Osteoblast (primary cell): Measurements from ENCODE around the gene GPR22. TPM values are rescaled to one million over a fixed set of nuclear protein-coding genes. Genes with fewer than 3 reads are reported as not detected.

Experiments used
- DNase-seq: peaks from one replicate; pipeline ENCODE4 v3.0.0; 2011; ENCODE audit warnings: low spot score, mixed read lengths; ENCODE audit not compliant: insufficient read length; ENCODE audit errors: missing footprints
- H2AFZ ChIP-seq: 2 replicates; pipeline ENCODE4 v1.6.0; 2011; ENCODE audit warnings: mild to moderate bottlenecking, low read length
- H3K27ac ChIP-seq: 2 replicates; pipeline ENCODE4 v1.5.1; 2011; ENCODE audit warnings: mild to moderate bottlenecking, low read depth, low read length, moderate library complexity
- H3K27me3 ChIP-seq: 2 replicates; pipeline ENCODE4 v1.6.0; 2012; ENCODE audit warnings: mild to moderate bottlenecking, control low read depth, inconsistent platforms, low read length, moderate library complexity; ENCODE audit not compliant: insufficient read depth
- H3K36me3 ChIP-seq: 2 replicates; pipeline ENCODE4 v1.5.1; 2011; ENCODE audit warnings: mild to moderate bottlenecking, low read length, control low read depth, moderate library complexity; ENCODE audit not compliant: insufficient read depth
- H3K4me1 ChIP-seq: 2 replicates; pipeline ENCODE4 v1.5.1; 2011; ENCODE audit warnings: mild to moderate bottlenecking, low read length, control low read depth, moderate library complexity; ENCODE audit not compliant: insufficient read depth
- H3K4me2 ChIP-seq: 2 replicates; pipeline ENCODE4 v1.6.0; 2011; ENCODE audit warnings: mild to moderate bottlenecking, low read length; ENCODE audit not compliant: insufficient read depth
- H3K4me3 ChIP-seq: fragments of 200-600 bp; sonication (generic); 3 replicates; pipeline ENCODE4 v1.5.1; 2012; ENCODE audit warnings: mild to moderate bottlenecking, low read length, inconsistent platforms; ENCODE audit not compliant: insufficient read depth
- H3K79me2 ChIP-seq: 2 replicates; pipeline ENCODE4 v1.6.0; 2012; ENCODE audit warnings: mild to moderate bottlenecking, low read length, control low read depth, inconsistent platforms; ENCODE audit not compliant: insufficient read depth
- H3K9me3 ChIP-seq: 2 replicates; pipeline ENCODE4 v1.5.1; 2011; ENCODE audit warnings: low read depth, low read length, control low read depth
- H4K20me1 ChIP-seq: 2 replicates; pipeline ENCODE4 v1.6.0; 2012; ENCODE audit warnings: mild to moderate bottlenecking, low read length, control low read depth; ENCODE audit not compliant: insufficient read depth
- CTCF ChIP-seq: IDR thresholded peaks from 2 replicates; pipeline ENCODE4 v1.5.1; 2011; ENCODE audit warnings: mild to moderate bottlenecking, low read depth, low read length, moderate library complexity; ENCODE audit errors: extremely low read depth
- total RNA-seq: library from RNA; depleted of rRNA; stranded (reverse); fragments of >200 nt; gene quantifications from 2 replicates; pipeline ENCODE4 v1.2.3, GENCODE V29; 2012

Gene GPR22
- total RNA-seq, 1 donor: not detected

- DNase-seq: no peak
- H3K27ac ChIP-seq: no peak overlapping the region
- no peaks in the 10 kb centered on the region for H3K36me3 ChIP-seq
- no peak overlapping the region for H2AFZ ChIP-seq
- H3K4me2 ChIP-seq: no peak overlapping the region
- H3K9me3 ChIP-seq: no peaks in the 10 kb centered on the region
- H3K4me1 ChIP-seq: no peaks in the 10 kb centered on the region
- no peaks in the 10 kb centered on the region for H3K27me3 ChIP-seq
- no peaks in the 10 kb centered on the region for H4K20me1 ChIP-seq
- H3K79me2 ChIP-seq: no peaks in the 10 kb centered on the region
- H3K4me3 ChIP-seq: no peak overlapping the region
- no peak for TF ChIP-seq CTCF
Observed at GRCh38 chr7:107482571-107482970, 12.7 kb downstream of the GPR22 start.

- Histone ChIP-seq H3K27me3 (no peaks in the 10 kb centered on the region), H2AFZ (no peak overlapping the region), H3K9me3 (no peaks in the 10 kb centered on the region), H3K4me2 (no peak overlapping the region), H3K4me3 (no peak overlapping the region), H4K20me1 (no peaks in the 10 kb centered on the region), H3K79me2 (peaks cover 2% of the 10 kb centered on the region), H3K27ac (no peak overlapping the region), H3K36me3 (no peaks in the 10 kb centered on the region), H3K4me1 (no peaks in the 10 kb centered on the region)
- TF ChIP-seq CTCF: no peak
- no peak for DNase-seq
Observed at GRCh38 chr7:107486041-107486440, 16.2 kb downstream of the GPR22 start.

- peaks cover 7% of the 10 kb centered on the region for H4K20me1 ChIP-seq
- no peak for TF ChIP-seq CTCF
Observed at GRCh38 chr7:107492875-107493274, 23.0 kb downstream of the GPR22 start.

GRCh38 chr7:107494315-107494751 is 24.5 kb downstream of the GPR22 start:
- Histone ChIP-seq H3K4me1 (peaks cover 5% of the 10 kb centered on the region), H3K27me3 (no peaks in the 10 kb centered on the region), H3K4me2 (no peak overlapping the region), H3K27ac (no peak overlapping the region), H2AFZ (no peak overlapping the region), H3K36me3 (no peaks in the 10 kb centered on the region), H3K4me3 (no peak overlapping the region), H3K9me3 (no peaks in the 10 kb centered on the region), H3K79me2 (peaks cover 42% of the 10 kb centered on the region), H4K20me1 (peaks cover 7% of the 10 kb centered on the region)
- no peak for DNase-seq
- no peak for TF ChIP-seq CTCF

More at GRCh38 chr7:107492875-107493274, 23.0 kb downstream of the GPR22 start:
- Histone ChIP-seq H3K4me2 (no peak overlapping the region), H3K4me3 (no peak overlapping the region), H3K36me3 (no peaks in the 10 kb centered on the region), H3K9me3 (no peaks in the 10 kb centered on the region), H2AFZ (no peak overlapping the region), H3K79me2 (peaks cover 34% of the 10 kb centered on the region), H3K4me1 (peaks cover 5% of the 10 kb centered on the region), H3K27ac (no peak overlapping the region), H3K27me3 (no peaks in the 10 kb centered on the region)
- no peak for DNase-seq
